HEK293 (cell line): ENCODE measurements around the gene HTATIP2.

ENCODE experiments used
- KLF16 ChIP-seq: fragments of 450-650 bp; formaldehyde crosslinking; IDR thresholded peaks from 2 replicates; pipeline ENCODE4 v1.5.1; 2017; ENCODE audit warnings: missing biosample characterization, missing genetic modification characterization
- MYNN ChIP-seq: fragments of 450-650 bp; formaldehyde crosslinking; IDR thresholded peaks from 2 replicates; pipeline ENCODE4 v1.5.1; 2016; ENCODE audit warnings: missing biosample characterization, missing genetic modification characterization, borderline replicate concordance
- ZBTB21 ChIP-seq: fragments of 450-650 bp; formaldehyde crosslinking; IDR thresholded peaks from 2 replicates; pipeline ENCODE4 v1.5.1; 2017; ENCODE audit warnings: missing biosample characterization, missing genetic modification characterization
- ZNF10 ChIP-seq: fragments of 450-650 bp; formaldehyde crosslinking; IDR thresholded peaks from 2 replicates; pipeline ENCODE4 v1.5.1; 2017; ENCODE audit warnings: missing biosample characterization, missing genetic modification characterization
- ZNF114 ChIP-seq: fragments of 450-650 bp; formaldehyde crosslinking; IDR thresholded peaks from 2 replicates; pipeline ENCODE4 v1.5.0; 2017; ENCODE audit warnings: missing biosample characterization, missing genetic modification characterization
- ZNF121 ChIP-seq: fragments of 450-650 bp; formaldehyde crosslinking; IDR thresholded peaks from 2 replicates; pipeline ENCODE4 v1.5.1; 2016; ENCODE audit warnings: missing biosample characterization, missing genetic modification characterization
- TF ChIP-seq, protein P1 (sequence below): fragments of 450-650 bp; formaldehyde crosslinking; IDR thresholded peaks from 2 replicates; pipeline ENCODE4 v1.5.1; 2016; ENCODE audit warnings: missing biosample characterization, missing genetic modification characterization

GRCh38 chr11:20376162-20376730 lies 12.7 kb downstream of the HTATIP2 start:
- TF ChIP-seq ZNF121 (tag by site-specific recombination) (no peak), ZNF10 (tag by site-specific recombination) (no peak), ZBTB21 (no peak), KLF16 (tag by site-specific recombination) (no peak), MYNN (no peak), ZNF114 (tag by site-specific recombination) (no peak)
- TF ChIP-seq, protein P1, sequence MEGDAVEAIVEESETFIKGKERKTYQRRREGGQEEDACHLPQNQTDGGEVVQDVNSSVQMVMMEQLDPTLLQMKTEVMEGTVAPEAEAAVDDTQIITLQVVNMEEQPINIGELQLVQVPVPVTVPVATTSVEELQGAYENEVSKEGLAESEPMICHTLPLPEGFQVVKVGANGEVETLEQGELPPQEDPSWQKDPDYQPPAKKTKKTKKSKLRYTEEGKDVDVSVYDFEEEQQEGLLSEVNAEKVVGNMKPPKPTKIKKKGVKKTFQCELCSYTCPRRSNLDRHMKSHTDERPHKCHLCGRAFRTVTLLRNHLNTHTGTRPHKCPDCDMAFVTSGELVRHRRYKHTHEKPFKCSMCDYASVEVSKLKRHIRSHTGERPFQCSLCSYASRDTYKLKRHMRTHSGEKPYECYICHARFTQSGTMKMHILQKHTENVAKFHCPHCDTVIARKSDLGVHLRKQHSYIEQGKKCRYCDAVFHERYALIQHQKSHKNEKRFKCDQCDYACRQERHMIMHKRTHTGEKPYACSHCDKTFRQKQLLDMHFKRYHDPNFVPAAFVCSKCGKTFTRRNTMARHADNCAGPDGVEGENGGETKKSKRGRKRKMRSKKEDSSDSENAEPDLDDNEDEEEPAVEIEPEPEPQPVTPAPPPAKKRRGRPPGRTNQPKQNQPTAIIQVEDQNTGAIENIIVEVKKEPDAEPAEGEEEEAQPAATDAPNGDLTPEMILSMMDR = no peak
